HepG2 (cell line): ENCODE data around the gene CD244. TPM values are rescaled to one million over a fixed set of nuclear protein-coding genes. Genes with fewer than 3 reads are reported as not detected.

Experiments used
- ATAC-seq: fragments of 200-7000 bp; cut with Tn5 transposase; 3 replicates; pipeline ENCODE4 v1.9.1; 2020; ENCODE audit warnings: mild to moderate bottlenecking, moderate library complexity
- BruUV-seq: library from RNA; stranded (reverse); fragments of 400-500 nt; replicated peaks from 2 replicates; lab custom pipeline; 2021; lab: Mats Ljungman, UMichigan
- CTCF ChIA-PET: fragments of 300-600 bp; formaldehyde crosslinking; extraction: SDS; loops from one replicate; lab custom pipeline; 2021; ENCODE audit warnings: low total read pairs, inconsistent platforms, low intra/inter-chr PET ratio; lab: Yijun Ruan, JAX
- POLR2A ChIA-PET: fragments of 350-600 bp; sonication (Branson Sonifier 250); formaldehyde crosslinking; loops from one replicate; lab custom pipeline; 2020; ENCODE audit warnings: antibody characterized with exemption, inconsistent platforms; lab: Yijun Ruan, JAX
- DNase-seq: peaks from one replicate; pipeline ENCODE4 v3.0.0-alpha.2; 2015; ENCODE audit warnings: low spot score
- FAIRE-seq: peaks from 3 replicates; lab custom pipeline; 2011; peaks lifted over from hg19 to GRCh38; lab: Jason Lieb, UNC
- H2AFZ ChIP-seq: one replicate; pipeline ENCODE4 v1.6.1; 2011; ENCODE audit warnings: low read length, inconsistent platforms
- H3K27ac ChIP-seq: fragments of 300-600 bp; 3 replicates; pipeline ENCODE4 v1.8.0; 2011; ENCODE audit warnings: mixed run types, mild to moderate bottlenecking, mixed read lengths, low read length, inconsistent platforms; ENCODE audit not compliant: insufficient read depth; ENCODE audit errors: extremely low read length
- H3K27me3 ChIP-seq, 2 experiments: fragments of 200-600 bp in 1 of 2; 2 replicates in 1 of 2; 3 replicates in 1 of 2; pipeline versions ENCODE4 v1.6.0 to v1.8.0; 2011; ENCODE audit warnings: low read length in 2 of 2, mild to moderate bottlenecking in 2 of 2, moderate library complexity in 2 of 2, inconsistent platforms in 1 of 2; ENCODE audit not compliant: insufficient read depth in 2 of 2, control insufficient read depth in 1 of 2
- H3K36me3 ChIP-seq, 2 experiments: fragments of 200-600 bp in 1 of 2; replicated peaks in 1 of 2; 2 replicates in 1 of 2; 3 replicates in 1 of 2; pipeline versions ENCODE4 v1.5.1 to v1.8.0; 2011; ENCODE audit warnings: low read length in 2 of 2, inconsistent platforms in 1 of 2; ENCODE audit not compliant: insufficient read depth in 2 of 2, control insufficient read depth in 1 of 2
- H3K4me1 ChIP-seq: 2 replicates; pipeline ENCODE4 v1.5.1; 2012; ENCODE audit warnings: low read length, inconsistent platforms; ENCODE audit not compliant: insufficient read depth
- H3K4me2 ChIP-seq: 2 replicates; pipeline ENCODE4 v1.6.0; 2011; ENCODE audit warnings: low read depth, low read length, inconsistent platforms
- H3K4me3 ChIP-seq, 3 experiments: fragments of 200-600 bp in 1 of 3; sonication (generic), shearing (Covaris generic) in 1 of 3; replicated peaks in 1 of 3; 2 replicates each; pipeline ENCODE4 v1.5.1; 2011 to 2016; ENCODE audit warnings: low read length in 3 of 3, inconsistent platforms in 2 of 3, low read depth in 2 of 3, mild to moderate bottlenecking in 2 of 3, control low read depth in 1 of 3, mixed read lengths in 1 of 3; ENCODE audit not compliant: insufficient read depth in 1 of 3
- H3K79me2 ChIP-seq: one replicate; pipeline ENCODE4 v1.6.1; 2011; ENCODE audit warnings: low read length, inconsistent platforms; ENCODE audit not compliant: insufficient read depth
- H3K9ac ChIP-seq: 2 replicates; pipeline ENCODE4 v1.6.0; 2011; ENCODE audit warnings: mild to moderate bottlenecking, low read depth, low read length, inconsistent platforms; ENCODE audit not compliant: insufficient read depth
- H3K9me3 ChIP-seq: 2 replicates; pipeline ENCODE4 v1.5.1; 2012; ENCODE audit warnings: mild to moderate bottlenecking, low read length
- H4K20me1 ChIP-seq: 2 replicates; pipeline ENCODE4 v1.6.0; 2011; ENCODE audit warnings: inconsistent platforms, mild to moderate bottlenecking, low read length, moderate library complexity; ENCODE audit not compliant: insufficient read depth
- ARNT ChIP-seq: fragments of 450-650 bp; IDR thresholded peaks from 2 replicates; pipeline ENCODE4 v1.6.1; 2017
- CREBL2 ChIP-seq: sonication (generic); formaldehyde crosslinking; IDR thresholded peaks from 2 replicates; pipeline ENCODE4 v1.8.1; 2023; ENCODE audit warnings: missing genetic modification reagents, mild to moderate bottlenecking, borderline replicate concordance
- HNRNPL ChIP-seq: fragments of 200-400 bp; formaldehyde crosslinking; IDR thresholded peaks from 2 replicates; pipeline ENCODE4 v1.6.1; 2017; ENCODE audit warnings: mild to moderate bottlenecking, low read depth, low read length
- ISX ChIP-seq: sonication (generic); formaldehyde crosslinking; conservative IDR thresholded peaks from 2 replicates; pipeline ENCODE4 v1.5.0; 2020; ENCODE audit warnings: missing genetic modification reagents
- SNAPC5 ChIP-seq: sonication (generic); formaldehyde crosslinking; IDR thresholded peaks from 2 replicates; pipeline ENCODE4 v1.8.1; 2023; ENCODE audit warnings: mild to moderate bottlenecking, missing genetic modification reagents, borderline replicate concordance
- SNRNP70 ChIP-seq: fragments of 200-400 bp; formaldehyde crosslinking; IDR thresholded peaks from 2 replicates; pipeline ENCODE4 v1.6.1; 2017; ENCODE audit warnings: mild to moderate bottlenecking, low read depth, low read length, moderate library complexity
- SP5 ChIP-seq: IDR thresholded peaks from 2 replicates; pipeline ENCODE4 v1.6.1; 2016; ENCODE audit warnings: low read depth, borderline replicate concordance
- TFE3 ChIP-seq: IDR thresholded peaks from 2 replicates; pipeline ENCODE4 v1.6.1; 2016
- ZNF138 ChIP-seq: sonication (generic); formaldehyde crosslinking; IDR thresholded peaks from 2 replicates; pipeline ENCODE4 v1.5.0; 2020; ENCODE audit warnings: mild to moderate bottlenecking, low read depth, missing genetic modification reagents
- ZNF407 ChIP-seq: sonication (generic); formaldehyde crosslinking; IDR thresholded peaks from one replicate; pipeline ENCODE4 v1.5.1; 2020; ENCODE audit warnings: mild to moderate bottlenecking, missing genetic modification reagents; ENCODE audit errors: not compliant biosample characterization
- ZNF777 ChIP-seq: sonication (generic); formaldehyde crosslinking; IDR thresholded peaks from 2 replicates; pipeline ENCODE4 v1.4.0; 2020; ENCODE audit warnings: missing genetic modification reagents
- ZNF790 ChIP-seq: sonication (generic); formaldehyde crosslinking; IDR thresholded peaks from 2 replicates; pipeline ENCODE4 v1.8.0; 2022; ENCODE audit warnings: missing genetic modification reagents, mild to moderate bottlenecking, borderline replicate concordance
- WGBS: methylation state at CpG from one replicate; pipeline ENCODE4 v1.1.6; 2017; ENCODE audit warnings: low lambda C conversion rate; 5-methylcytosine and 5-hydroxymethylcytosine counted together
- in situ Hi-C: cut with HindIII; loops from 2 replicates; pipeline ENCODE4 v1.10.0; 2017; ENCODE audit warnings: low pct_unique_long_range_greater_than_20kb; ENCODE audit not compliant: extremely low pct_ligation_motif_present
- intact Hi-C: fragments of 100-400 bp; cut with micrococcal nuclease; formaldehyde crosslinking; loops from one replicate; pipeline ENCODE4 v1.10.0; 2022; ENCODE audit not compliant: unreplicated experiment
- polyA plus RNA-seq, 8 experiments: library from polyadenylated mRNA; depleted of rRNA in 3 of 8; stranded (reverse) in 7 of 8; unstranded in 1 of 8; fragments of >200 nt; fragmentation: Illumina TruSeq in 4 of 8; extraction: Trizol in 4 of 8; gene quantifications; 2 replicates each; pipeline versions ENCODE4 v1.2.1 to v1.2.3, GENCODE V29; 2011 to 2016; ENCODE audit warnings: low read depth in 4 of 8, missing spikeins in 1 of 8, mixed read lengths in 1 of 8; ENCODE audit not compliant: insufficient read depth in 1 of 8
- total RNA-seq, 5 experiments: library from RNA; depleted of rRNA; stranded (reverse); fragments of >200 nt; fragmentation: Illumina TruSeq; extraction: Trizol; gene quantifications; 2 replicates each; pipeline ENCODE4 v1.2.3, GENCODE V29; 2016; ENCODE audit warnings: low read depth in 1 of 5

Gene CD244
- total and polyA plus RNA-seq, 2 of the 13 experiments (the other 11 are each of a cell fraction or from before 2014, with no cell fraction given), result 0.09 TPM; not detected in 1

GRCh38 chr1:160839746-160840145 lies 22.9 kb downstream of the CD244 start (continued):
- TF ChIP-seq ZNF407 (CRISPR knock-in tag) (no peak), ARNT (no peak), ZNF138 (CRISPR knock-in tag) (no peak)

GRCh38 chr1:160838888-160839287 lies 23.8 kb downstream of the CD244 start:
- Histone ChIP-seq H3K27me3 (no peaks in the 10 kb centered on the region; a peak in 2 of 5 replicates), H3K27ac (no peak overlapping the region), H3K9me3 (no peaks in the 10 kb centered on the region), H4K20me1 (no peaks in the 10 kb centered on the region), H3K4me3 (no peak overlapping the region), H3K36me3 (no peaks in the 10 kb centered on the region), H2AFZ (no peak overlapping the region), H3K9ac (no peak overlapping the region), H3K4me1 (no peaks in the 10 kb centered on the region), H3K79me2 (no peaks in the 10 kb centered on the region), H3K4me2 (no peak overlapping the region)
- FAIRE-seq, result no peak
- in situ Hi-C loops, result loop anchor here (5.0 to 10.0 kb wide), 2 partner anchors 46 to 113 kb away; partner anchors contain the start of genes ITLN1 and ITLN2
- ChIA-PET CTCF (no interaction called here), POLR2A (no interaction called here)
- DNase-seq, result no peak
- intact Hi-C loops, result no loop called here
- 48% methylated on average over 7 of the region's 7 CpGs for WGBS
- ATAC-seq, result no peak
- BruUV-seq, result no TSS peak
- no peak for TF ChIP-seq SP5 (CRISPR knock-in tag)
- TF ChIP-seq ZNF790 (CRISPR knock-in tag), result no peak
- no peak for TF ChIP-seq ISX (CRISPR knock-in tag)
- no peak for TF ChIP-seq SNRNP70
- TF ChIP-seq HNRNPL, result no peak
- no peak for TF ChIP-seq TFE3 (CRISPR knock-in tag)
- no peak for TF ChIP-seq ZNF777 (CRISPR knock-in tag)
- no peak for TF ChIP-seq CREBL2 (CRISPR knock-in tag)
- TF ChIP-seq SNAPC5 (CRISPR knock-in tag), result no peak
